KMS-11 (cell line): ENCODE data around the gene DRGX.

ENCODE experiments used
- H2AFZ ChIP-seq: fragments of 200-600 bp; sonication (generic); 2 replicates; pipeline ENCODE4 v1.6.1; 2016; ENCODE audit warnings: antibody characterized with exemption, mixed run types, low read depth
- H3K27ac ChIP-seq: fragments of 200-600 bp; sonication (generic); 2 replicates; pipeline ENCODE4 v1.6.1; 2016; ENCODE audit warnings: mild to moderate bottlenecking, mixed run types
- H3K27me3 ChIP-seq: fragments of 200-600 bp; sonication (generic); 2 replicates; pipeline ENCODE4 v1.6.1; 2017; ENCODE audit warnings: mild to moderate bottlenecking, low read depth, mixed run types, moderate library complexity; ENCODE audit not compliant: insufficient read depth
- H3K36me3 ChIP-seq: fragments of 200-600 bp; sonication (generic); 2 replicates; pipeline ENCODE4 v1.6.1; 2017; ENCODE audit warnings: mild to moderate bottlenecking, mixed run types; ENCODE audit not compliant: insufficient read depth
- H3K4me1 ChIP-seq: fragments of 200-600 bp; sonication (generic); 2 replicates; pipeline ENCODE4 v1.6.1; 2016; ENCODE audit warnings: mild to moderate bottlenecking, low read depth, mixed run types; ENCODE audit not compliant: poor library complexity, severe bottlenecking
- H3K4me2 ChIP-seq: fragments of 200-600 bp; sonication (generic); 2 replicates; pipeline ENCODE4 v1.7.0; 2016; ENCODE audit warnings: mild to moderate bottlenecking, mixed run types
- H3K4me3 ChIP-seq: fragments of 200-600 bp; sonication (generic); IDR thresholded peaks from 2 replicates; pipeline ENCODE4 v1.6.1; 2017; ENCODE audit warnings: low read depth, low read length, mixed read lengths; ENCODE audit not compliant: insufficient read depth
- H3K79me2 ChIP-seq: fragments of 200-600 bp; sonication (generic); 2 replicates; pipeline ENCODE4 v1.6.1; 2016; ENCODE audit warnings: low read depth, mixed run types; ENCODE audit not compliant: insufficient read depth
- H3K9ac ChIP-seq: fragments of 200-600 bp; sonication (generic); 2 replicates; pipeline ENCODE4 v1.6.1; 2016; ENCODE audit warnings: mild to moderate bottlenecking, mixed run types
- H4K20me1 ChIP-seq: fragments of 200-600 bp; sonication (generic); 2 replicates; pipeline ENCODE4 v1.6.1; 2016; ENCODE audit warnings: mild to moderate bottlenecking, mixed run types; ENCODE audit not compliant: insufficient read depth
- TF ChIP-seq, protein P1 (sequence below): fragments of 200-600 bp; sonication (generic); conservative IDR thresholded peaks from 2 replicates; pipeline ENCODE4 v1.6.1; 2017; ENCODE audit warnings: low read depth, mild to moderate bottlenecking, antibody characterized with exemption, low read length, moderate library complexity, mixed read lengths

The DRGX gene

DNA sequence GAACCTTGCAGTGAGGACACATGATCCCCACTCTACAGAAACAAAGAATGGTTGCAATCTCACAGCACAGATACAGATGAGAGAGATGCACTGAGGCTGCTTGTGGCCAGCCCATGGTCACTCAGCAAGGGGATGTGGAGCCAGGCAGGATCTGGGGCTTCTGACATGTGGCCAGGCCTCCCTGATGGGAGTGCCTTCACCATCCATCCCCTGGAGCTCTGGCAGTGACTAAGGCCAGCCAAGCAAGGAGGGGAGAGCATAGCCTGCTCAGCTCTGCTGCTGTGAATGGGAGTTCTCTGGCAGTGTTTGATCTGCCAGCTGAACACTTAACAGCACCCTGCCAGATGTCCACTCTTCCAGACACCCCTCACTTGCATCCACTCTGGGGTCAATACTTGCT is 77.1 kb downstream of the DRGX start:
- TF ChIP-seq, protein P1, sequence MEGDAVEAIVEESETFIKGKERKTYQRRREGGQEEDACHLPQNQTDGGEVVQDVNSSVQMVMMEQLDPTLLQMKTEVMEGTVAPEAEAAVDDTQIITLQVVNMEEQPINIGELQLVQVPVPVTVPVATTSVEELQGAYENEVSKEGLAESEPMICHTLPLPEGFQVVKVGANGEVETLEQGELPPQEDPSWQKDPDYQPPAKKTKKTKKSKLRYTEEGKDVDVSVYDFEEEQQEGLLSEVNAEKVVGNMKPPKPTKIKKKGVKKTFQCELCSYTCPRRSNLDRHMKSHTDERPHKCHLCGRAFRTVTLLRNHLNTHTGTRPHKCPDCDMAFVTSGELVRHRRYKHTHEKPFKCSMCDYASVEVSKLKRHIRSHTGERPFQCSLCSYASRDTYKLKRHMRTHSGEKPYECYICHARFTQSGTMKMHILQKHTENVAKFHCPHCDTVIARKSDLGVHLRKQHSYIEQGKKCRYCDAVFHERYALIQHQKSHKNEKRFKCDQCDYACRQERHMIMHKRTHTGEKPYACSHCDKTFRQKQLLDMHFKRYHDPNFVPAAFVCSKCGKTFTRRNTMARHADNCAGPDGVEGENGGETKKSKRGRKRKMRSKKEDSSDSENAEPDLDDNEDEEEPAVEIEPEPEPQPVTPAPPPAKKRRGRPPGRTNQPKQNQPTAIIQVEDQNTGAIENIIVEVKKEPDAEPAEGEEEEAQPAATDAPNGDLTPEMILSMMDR: no peak
- Histone ChIP-seq H3K79me2 (no peaks in the 10 kb centered on the region), H3K4me3 (no peak overlapping the region), H3K27ac (no peak overlapping the region), H3K36me3 (no peaks in the 10 kb centered on the region), H3K27me3 (no peaks in the 10 kb centered on the region), H3K9ac (no peak overlapping the region), H3K4me1 (no peaks in the 10 kb centered on the region), H3K4me2 (no peak overlapping the region), H2AFZ (no peak overlapping the region), H4K20me1 (no peaks in the 10 kb centered on the region)

DNA sequence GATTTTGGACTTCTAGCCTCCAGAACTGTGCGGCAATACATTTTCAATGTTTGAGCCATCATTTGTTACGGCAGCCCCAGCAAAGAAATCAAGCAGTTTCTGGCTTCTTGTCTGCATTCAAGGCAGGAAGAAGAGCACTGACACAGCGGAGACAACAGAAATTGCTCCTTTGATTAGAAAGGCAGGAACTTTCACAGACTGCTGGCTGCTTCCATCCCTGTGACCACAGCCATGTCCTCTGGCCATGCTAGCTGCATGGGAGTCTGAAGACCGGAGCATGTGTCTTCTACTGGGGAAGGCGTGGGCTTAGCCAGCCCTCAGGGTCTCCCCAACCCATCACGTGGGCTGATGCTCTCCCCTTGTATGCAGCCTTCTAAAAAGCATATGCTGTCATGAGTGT is 77.9 kb downstream of the DRGX start:
- H3K27me3 ChIP-seq: no peaks in the 10 kb centered on the region
- no peak overlapping the region for H3K4me2 ChIP-seq
- H3K36me3 ChIP-seq: no peaks in the 10 kb centered on the region
- no peak overlapping the region for H3K27ac ChIP-seq
- H3K9ac ChIP-seq: no peak overlapping the region
- H3K4me3 ChIP-seq: no peak overlapping the region
- no peaks in the 10 kb centered on the region for H4K20me1 ChIP-seq
- H3K4me1 ChIP-seq: no peaks in the 10 kb centered on the region
- H3K79me2 ChIP-seq: no peaks in the 10 kb centered on the region
- TF ChIP-seq, protein P1: no peak
- H2AFZ ChIP-seq: no peak overlapping the region

DNA sequence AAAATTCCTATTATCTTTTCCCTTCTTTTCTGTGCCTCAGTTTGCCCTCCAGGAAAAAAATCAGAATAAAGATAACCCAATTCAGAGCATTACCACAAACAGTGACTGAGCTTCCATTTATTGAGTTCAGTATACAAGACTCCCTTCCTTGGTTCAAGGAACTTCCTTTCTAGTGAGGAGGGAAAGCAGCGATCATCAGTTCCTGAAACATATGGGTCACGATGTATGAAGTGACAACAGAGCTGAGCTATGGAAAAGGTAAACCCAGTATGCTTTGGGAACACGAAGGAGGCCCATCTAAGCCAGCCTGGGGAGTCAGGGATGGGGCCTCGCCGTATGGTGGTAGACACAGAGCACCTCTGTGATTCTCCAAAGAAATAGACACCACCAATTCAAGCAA is 81.1 kb downstream of the DRGX start:
- no peaks in the 10 kb centered on the region for H4K20me1 ChIP-seq
- H3K27ac ChIP-seq: no peak overlapping the region
- H3K4me3 ChIP-seq: no peak overlapping the region
- no peak overlapping the region for H2AFZ ChIP-seq
- TF ChIP-seq, protein P1: no peak
- no peak overlapping the region for H3K4me2 ChIP-seq
- no peak overlapping the region for H3K9ac ChIP-seq
- H3K4me1 ChIP-seq: no peaks in the 10 kb centered on the region
- no peaks in the 10 kb centered on the region for H3K36me3 ChIP-seq
- H3K79me2 ChIP-seq: no peaks in the 10 kb centered on the region
- H3K27me3 ChIP-seq: no peaks in the 10 kb centered on the region
